ENCODE data around the gene SLC39A11.

GRCh38 chr17:72890711-72891110 is 201.8 kb downstream of the SLC39A11 start:
- TF ChIP-seq CTCF (IDR thresholded peaks at IDR 0.05), result no peak
- TF ChIP-seq POLR2AphosphoS5 (IDR thresholded peaks at IDR 0.05), result no peak
- TF ChIP-seq EP300 (IDR thresholded peaks at IDR 0.05), result no peak
- TF ChIP-seq POLR2A (IDR thresholded peaks at IDR 0.05), result no peak
